IMR-90 (cell line): ENCODE results near the gene RNASET2.

Experiments
- CEBPB ChIP-seq: IDR thresholded peaks from 2 replicates; pipeline ENCODE4 v1.6.1; 2012; ENCODE audit warnings: low read depth, low read length, improper control_type of control experiment
- CTCF ChIP-seq: conservative IDR thresholded peaks from 2 replicates; pipeline ENCODE4 v1.5.1; 2012; ENCODE audit warnings: mild to moderate bottlenecking, low read depth, low read length, improper control_type of control experiment
- MAFK ChIP-seq: IDR thresholded peaks from 2 replicates; pipeline ENCODE4 v1.6.1; 2012; ENCODE audit warnings: low read depth, low read length, improper control_type of control experiment
- MAZ ChIP-seq: IDR thresholded peaks from 2 replicates; pipeline ENCODE4 v1.6.1; 2012; ENCODE audit warnings: low read depth, mild to moderate bottlenecking, low read length, improper control_type of control experiment, moderate library complexity, borderline replicate concordance
- MXI1 ChIP-seq: IDR thresholded peaks from 2 replicates; pipeline ENCODE4 v1.6.1; 2012; ENCODE audit warnings: low read depth, mild to moderate bottlenecking, low read length, moderate library complexity, borderline replicate concordance
- POLR2A ChIP-seq: IDR thresholded peaks from 2 replicates; pipeline ENCODE4 v1.6.1; 2012; ENCODE audit warnings: mild to moderate bottlenecking, low read depth, low read length
- RAD21 ChIP-seq: IDR thresholded peaks from 2 replicates; pipeline ENCODE4 v1.6.1; 2012; ENCODE audit warnings: low read length, improper control_type of control experiment
- RFX5 ChIP-seq: IDR thresholded peaks from 2 replicates; pipeline ENCODE4 v1.8.0; 2012; ENCODE audit warnings: low read depth, mild to moderate bottlenecking, low read length, moderate library complexity
- USF2 ChIP-seq: fragments of 150-350 bp; IDR thresholded peaks from 2 replicates; pipeline ENCODE4 v1.6.1; 2017; ENCODE audit warnings: mild to moderate bottlenecking, antibody characterized with exemption, low read length, low read depth

- TF ChIP-seq CTCF (no peak), MXI1 (no peak), MAZ (no peak), POLR2A (no peak), RFX5 (no peak), MAFK (no peak), CEBPB (no peak), USF2 (no peak), RAD21 (no peak)
These were observed 14.9 kb upstream of the RNASET2 start for GRCh38 chr6:166971271-166971670.
